Measurements from ENCODE around the gene KRTAP3-1. TPM values are rescaled to one million over a fixed set of nuclear protein-coding genes. Genes with fewer than 3 reads are reported as not detected.

KRTAP3-1 gene
- total RNA-seq, 2 experiments from 2014 or later: not detected

- CTCF ChIA-PET: no interaction called here
- H3K27me3 Mint-ChIP-seq (ENCODE audit: low read depth): peaks cover 43% of the 10 kb centered on the region
- POLR2A ChIA-PET: no interaction called here
Observed at GRCh38 chr17:40993084-40993483, 15.8 kb downstream of the KRTAP3-1 start.

GRCh38 chr17:40992666-40993065 lies 16.3 kb downstream of the KRTAP3-1 start:
- Mint-ChIP-seq H3K9me3 (ENCODE audit: insufficient read depth) (no peaks in the 10 kb centered on the region), H3K4me1 (ENCODE audit: low read depth) (no peaks in the 10 kb centered on the region)
- CTCF ChIA-PET: no interaction called here

More at GRCh38 chr17:40993084-40993483, 15.8 kb downstream of the KRTAP3-1 start:
- no peaks in the 10 kb centered on the region for H3K36me3 Mint-ChIP-seq (ENCODE audit: low read depth)
- H3K9me3 Mint-ChIP-seq (ENCODE audit: insufficient read depth): no peaks in the 10 kb centered on the region
- H3K4me1 Mint-ChIP-seq (ENCODE audit: low read depth): no peaks in the 10 kb centered on the region
- no peak overlapping the region for H3K27ac Mint-ChIP-seq
- H3K4me3 Mint-ChIP-seq: no peak overlapping the region
- ATAC-seq (no peak), DNase-seq (no peak)

GRCh38 chr17:40986920-40987319 lies 22.0 kb downstream of the KRTAP3-1 start:
- ATAC-seq (no peak), DNase-seq (no peak)
- ChIA-PET CTCF (interaction anchor here (0.9 kb wide), 1 partner anchor 679 kb away, joined by 3 read pairs; no protein-coding TSS in a partner anchor), POLR2A (no interaction called here)
- H3K27ac Mint-ChIP-seq: no peak overlapping the region
- H3K9me3 Mint-ChIP-seq (ENCODE audit: insufficient read depth): no peaks in the 10 kb centered on the region
- H3K27me3 Mint-ChIP-seq (ENCODE audit: low read depth): peaks cover 32% of the 10 kb centered on the region
- no peak overlapping the region for H3K4me3 Mint-ChIP-seq
- H3K36me3 Mint-ChIP-seq (ENCODE audit: low read depth): no peaks in the 10 kb centered on the region
- H3K4me1 Mint-ChIP-seq (ENCODE audit: low read depth): no peaks in the 10 kb centered on the region

More at GRCh38 chr17:40992666-40993065, 16.3 kb downstream of the KRTAP3-1 start:
- Mint-ChIP-seq H3K4me3 (no peak overlapping the region), H3K36me3 (ENCODE audit: low read depth) (no peaks in the 10 kb centered on the region), H3K27ac (no peak overlapping the region), H3K27me3 (ENCODE audit: low read depth) (peaks cover 39% of the 10 kb centered on the region)
- DNase-seq (no peak), ATAC-seq (no peak)
- POLR2A ChIA-PET: no interaction called here

GRCh38 chr17:40984226-40984625 lies 24.7 kb downstream of the KRTAP3-1 start, which contains the start of gene KRT40:
TSS of gene KRT40 (minus strand) at chr17:40984326. CDS start at chr17:40984273, 53 bp downstream.
- H3K27me3 Mint-ChIP-seq (ENCODE audit: low read depth): peaks cover 26% of the 10 kb centered on the region
- POLR2A ChIA-PET: no interaction called here
- no peak within 1 kb of the TSS for H3K4me3 Mint-ChIP-seq
- no peaks in the 10 kb centered on the region for H3K4me1 Mint-ChIP-seq (ENCODE audit: low read depth)
- no peak for ATAC-seq
- no peaks in the 10 kb centered on the region for H3K36me3 Mint-ChIP-seq (ENCODE audit: low read depth)
- H3K27ac Mint-ChIP-seq: no peak within 1 kb of the TSS
- H3K9me3 Mint-ChIP-seq (ENCODE audit: insufficient read depth): no peaks in the 10 kb centered on the region
- no peak for DNase-seq
- CTCF ChIA-PET: no interaction called here

- no peak overlapping the region for H3K27ac Mint-ChIP-seq
- ChIA-PET CTCF (no interaction called here), POLR2A (no interaction called here)
- no peaks in the 10 kb centered on the region for H3K9me3 Mint-ChIP-seq (ENCODE audit: insufficient read depth)
- H3K4me1 Mint-ChIP-seq (ENCODE audit: low read depth): no peaks in the 10 kb centered on the region
- no peak overlapping the region for H3K4me3 Mint-ChIP-seq
- no peaks in the 10 kb centered on the region for H3K36me3 Mint-ChIP-seq (ENCODE audit: low read depth)
- peaks cover 16% of the 10 kb centered on the region for H3K27me3 Mint-ChIP-seq (ENCODE audit: low read depth)
- DNase-seq (no peak), ATAC-seq (no peak)
Observed at GRCh38 chr17:40981115-40981514, 27.8 kb downstream of the KRTAP3-1 start.

- no peaks in the 10 kb centered on the region for H3K9me3 Mint-ChIP-seq (ENCODE audit: insufficient read depth)
- H3K4me1 Mint-ChIP-seq (ENCODE audit: low read depth): no peaks in the 10 kb centered on the region
- no peak for ATAC-seq
- peaks cover 18% of the 10 kb centered on the region for H3K27me3 Mint-ChIP-seq (ENCODE audit: low read depth)
- DNase-seq: no peak
- no peak overlapping the region for H3K27ac Mint-ChIP-seq
- H3K4me3 Mint-ChIP-seq: no peak overlapping the region
- ChIA-PET CTCF (no interaction called here), POLR2A (no interaction called here)
- H3K36me3 Mint-ChIP-seq (ENCODE audit: low read depth): no peaks in the 10 kb centered on the region
Observed at GRCh38 chr17:40980596-40980995, 28.3 kb downstream of the KRTAP3-1 start.

- Mint-ChIP-seq H3K4me3 (no peak overlapping the region), H3K4me1 (ENCODE audit: low read depth) (no peaks in the 10 kb centered on the region), H3K27ac (no peak overlapping the region), H3K36me3 (ENCODE audit: low read depth) (no peaks in the 10 kb centered on the region), H3K9me3 (ENCODE audit: insufficient read depth) (no peaks in the 10 kb centered on the region), H3K27me3 (ENCODE audit: low read depth) (peaks cover 23% of the 10 kb centered on the region)
- ATAC-seq (no peak), DNase-seq (no peak)
- CTCF ChIA-PET: no interaction called here
- POLR2A ChIA-PET: no interaction called here
Observed at GRCh38 chr17:40980117-40980516, 28.8 kb downstream of the KRTAP3-1 start.

- Mint-ChIP-seq H3K27ac (no peak overlapping the region), H3K9me3 (ENCODE audit: insufficient read depth) (no peaks in the 10 kb centered on the region), H3K27me3 (ENCODE audit: low read depth) (peaks cover 18% of the 10 kb centered on the region), H3K4me1 (ENCODE audit: low read depth) (no peaks in the 10 kb centered on the region), H3K36me3 (ENCODE audit: low read depth) (no peaks in the 10 kb centered on the region), H3K4me3 (no peak overlapping the region)
- DNase-seq (no peak), ATAC-seq (no peak)
- ChIA-PET CTCF (no interaction called here), POLR2A (no interaction called here)
Observed at GRCh38 chr17:40978575-40979151, 30.3 kb downstream of the KRTAP3-1 start.

- no peak for ATAC-seq
- Mint-ChIP-seq H3K36me3 (ENCODE audit: low read depth) (no peaks in the 10 kb centered on the region), H3K27ac (no peak overlapping the region), H3K9me3 (ENCODE audit: insufficient read depth) (no peaks in the 10 kb centered on the region), H3K27me3 (ENCODE audit: low read depth) (peaks cover 22% of the 10 kb centered on the region), H3K4me1 (ENCODE audit: low read depth) (no peaks in the 10 kb centered on the region), H3K4me3 (no peak overlapping the region)
- POLR2A ChIA-PET: no interaction called here
- no peak for DNase-seq
- CTCF ChIA-PET: no interaction called here
Observed at GRCh38 chr17:40975516-40975915, 33.4 kb downstream of the KRTAP3-1 start.

GRCh38 chr17:40974366-40974765 lies 34.6 kb downstream of the KRTAP3-1 start:
- no peak overlapping the region for H3K27ac Mint-ChIP-seq
- no peaks in the 10 kb centered on the region for H3K4me1 Mint-ChIP-seq (ENCODE audit: low read depth)
- H3K27me3 Mint-ChIP-seq (ENCODE audit: low read depth): peaks cover 22% of the 10 kb centered on the region
- DNase-seq (no peak), ATAC-seq (no peak)
- ChIA-PET POLR2A (no interaction called here), CTCF (no interaction called here)
- H3K4me3 Mint-ChIP-seq: no peak overlapping the region
- H3K9me3 Mint-ChIP-seq (ENCODE audit: insufficient read depth): no peaks in the 10 kb centered on the region
- H3K36me3 Mint-ChIP-seq (ENCODE audit: low read depth): no peaks in the 10 kb centered on the region

- Mint-ChIP-seq H3K4me1 (ENCODE audit: low read depth) (no peaks in the 10 kb centered on the region), H3K27ac (no peak overlapping the region), H3K9me3 (ENCODE audit: insufficient read depth) (no peaks in the 10 kb centered on the region), H3K4me3 (no peak overlapping the region), H3K36me3 (ENCODE audit: low read depth) (no peaks in the 10 kb centered on the region), H3K27me3 (ENCODE audit: low read depth) (peaks cover 11% of the 10 kb centered on the region)
- ATAC-seq (no peak), DNase-seq (no peak)
- POLR2A ChIA-PET: no interaction called here
- CTCF ChIA-PET: interaction anchor here (1.3 kb wide), 1 partner anchor 355 kb away, joined by 3 read pairs; no protein-coding TSS in a partner anchor
Observed at GRCh38 chr17:40967582-40967981, 41.3 kb downstream of the KRTAP3-1 start.

- CTCF ChIA-PET: interaction anchor here (1.3 kb wide), 1 partner anchor 355 kb away, joined by 3 read pairs; no protein-coding TSS in a partner anchor
- H3K27ac Mint-ChIP-seq: no peak within 1 kb of the TSS
- no peak within 1 kb of the TSS for H3K4me3 Mint-ChIP-seq
- no peaks in the 10 kb centered on the region for H3K9me3 Mint-ChIP-seq (ENCODE audit: insufficient read depth)
- peaks cover 7% of the 10 kb centered on the region for H3K27me3 Mint-ChIP-seq (ENCODE audit: low read depth)
- no peaks in the 10 kb centered on the region for H3K4me1 Mint-ChIP-seq (ENCODE audit: low read depth)
- ATAC-seq: no peak
- DNase-seq: no peak
- POLR2A ChIA-PET: no interaction called here
- no peaks in the 10 kb centered on the region for H3K36me3 Mint-ChIP-seq (ENCODE audit: low read depth)
Observed at GRCh38 chr17:40966848-40967247, 42.1 kb downstream of the KRTAP3-1 start, which contains the start of gene KRT39. TSS of gene KRT39 (minus strand) at chr17:40966948. CDS start at chr17:40966856, 92 bp downstream.

- DNase-seq (no peak), ATAC-seq (no peak)
- ChIA-PET CTCF (no interaction called here), POLR2A (no interaction called here)
- Mint-ChIP-seq H3K9me3 (ENCODE audit: insufficient read depth) (no peaks in the 10 kb centered on the region), H3K36me3 (ENCODE audit: low read depth) (no peaks in the 10 kb centered on the region), H3K27me3 (ENCODE audit: low read depth) (peaks cover 3% of the 10 kb centered on the region), H3K4me3 (no peak overlapping the region), H3K4me1 (ENCODE audit: low read depth) (peaks cover 4% of the 10 kb centered on the region), H3K27ac (no peak overlapping the region)
Observed at GRCh38 chr17:40963838-40964237, 45.1 kb downstream of the KRTAP3-1 start.
